Neural cell (in vitro differentiated cells): Measurements from ENCODE around the gene TRAPPC10. TPM values are rescaled to one million over a fixed set of nuclear protein-coding genes. Genes with fewer than 3 reads are reported as not detected.

ENCODE experiments used
- H2AFZ ChIP-seq: fragments of 200-600, 300-800 bp; sonication (generic), shearing (Covaris generic); 2 replicates; pipeline ENCODE4 v1.6.0; 2014; ENCODE audit warnings: low read depth, mild to moderate bottlenecking, antibody characterized with exemption, low read length, moderate library complexity
- H3F3A ChIP-seq: fragments of 200-600 bp; shearing (Covaris generic); 2 replicates; pipeline ENCODE4 v1.6.1; 2016; ENCODE audit warnings: mild to moderate bottlenecking, moderate library complexity, mixed read lengths, antibody characterized with exemption, low read length; ENCODE audit not compliant: insufficient read depth, poor library complexity, severe bottlenecking
- H3K27ac ChIP-seq: fragments of 200-600, 300-800 bp; sonication (generic), shearing (Covaris generic); 2 replicates; pipeline ENCODE4 v1.5.1; 2014; ENCODE audit warnings: mild to moderate bottlenecking, low read length, moderate library complexity
- H3K27me3 ChIP-seq: fragments of 300-800, 200-600 bp; sonication (generic), shearing (Covaris generic); 2 replicates; pipeline ENCODE4 v1.6.0; 2014; ENCODE audit warnings: mild to moderate bottlenecking, low read depth, low read length, moderate library complexity; ENCODE audit not compliant: insufficient read depth
- H3K36me3 ChIP-seq: fragments of 300-800, 200-600 bp; sonication (generic), shearing (Covaris generic); 2 replicates; pipeline ENCODE4 v1.5.1; 2014; ENCODE audit warnings: mild to moderate bottlenecking, antibody characterized with exemption, low read length, moderate library complexity; ENCODE audit not compliant: insufficient read depth
- H3K4me2 ChIP-seq: fragments of 300-800, 200-600 bp; sonication (generic), shearing (Covaris generic); 2 replicates; pipeline ENCODE4 v1.6.0; 2014; ENCODE audit warnings: mild to moderate bottlenecking, low read length
- H3K4me3 ChIP-seq: fragments of 300-800, 200-600 bp; sonication (generic), shearing (Covaris generic); 2 replicates; pipeline ENCODE4 v1.5.1; 2014; ENCODE audit warnings: mild to moderate bottlenecking, low read length, moderate library complexity
- H3K79me2 ChIP-seq: fragments of 200-600 bp; shearing (Covaris generic); replicated peaks from 2 replicates; pipeline ENCODE4 v1.6.0; 2014; ENCODE audit warnings: mild to moderate bottlenecking, low read length, moderate library complexity; ENCODE audit not compliant: insufficient read depth
- H3K9ac ChIP-seq: fragments of 300-800, 200-600 bp; sonication (generic), shearing (Covaris generic); 2 replicates; pipeline ENCODE4 v1.6.1; 2016; ENCODE audit warnings: mild to moderate bottlenecking, low read length, mixed read lengths
- H3K9me2 ChIP-seq: fragments of 200-600 bp; shearing (Covaris generic); 2 replicates; pipeline ENCODE4 v1.6.1; 2016; ENCODE audit warnings: mild to moderate bottlenecking, low read length, mixed read lengths; ENCODE audit not compliant: insufficient read depth
- H3K9me3 ChIP-seq: fragments of 200-600, 300-800 bp; sonication (generic), shearing (Covaris generic); 2 replicates; pipeline ENCODE4 v1.6.1; 2016; ENCODE audit warnings: mild to moderate bottlenecking, mixed run types, low read length, moderate library complexity, mixed read lengths
- H4K20me1 ChIP-seq: fragments of 200-600 bp; shearing (Covaris generic); 2 replicates; pipeline ENCODE4 v1.6.1; 2016; ENCODE audit warnings: mild to moderate bottlenecking, mixed run types; ENCODE audit not compliant: insufficient read depth
- EP300 ChIP-seq: fragments of 450-650 bp; conservative IDR thresholded peaks from 2 replicates; pipeline ENCODE4 v1.6.1; 2014; ENCODE audit warnings: antibody characterized with exemption, mild to moderate bottlenecking, moderate library complexity; ENCODE audit not compliant: poor library complexity, severe bottlenecking
- EZH2 ChIP-seq: fragments of 200-600, 300-800 bp; shearing (Covaris generic), sonication (generic); IDR thresholded peaks from 2 replicates; pipeline ENCODE4 v1.6.1; 2014; ENCODE audit warnings: antibody characterized with exemption, low read length, borderline replicate concordance, mild to moderate bottlenecking; ENCODE audit not compliant: insufficient read depth, poor library complexity, severe bottlenecking
- MXI1 ChIP-seq: fragments of 450-650 bp; conservative IDR thresholded peaks from 2 replicates; pipeline ENCODE4 v1.6.1; 2014; ENCODE audit warnings: antibody characterized with exemption, mild to moderate bottlenecking; ENCODE audit not compliant: poor library complexity, severe bottlenecking
- POLR2AphosphoS5 ChIP-seq: IDR thresholded peaks from 2 replicates; pipeline ENCODE4 v1.6.1; 2012
- RAD21 ChIP-seq: fragments of 450-650 bp; conservative IDR thresholded peaks from 2 replicates; pipeline ENCODE4 v1.6.1; 2014; ENCODE audit warnings: antibody characterized with exemption, mild to moderate bottlenecking, moderate library complexity
- SMC3 ChIP-seq: fragments of 450-650 bp; conservative IDR thresholded peaks from 2 replicates; pipeline ENCODE4 v1.6.1; 2014; ENCODE audit warnings: antibody characterized with exemption, mild to moderate bottlenecking, moderate library complexity; ENCODE audit not compliant: poor library complexity
- TAF1 ChIP-seq: IDR thresholded peaks from 2 replicates; pipeline ENCODE4 v1.6.1; 2012; ENCODE audit warnings: low read depth
- polyA plus RNA-seq: library from polyadenylated mRNA; depleted of rRNA; stranded (reverse); fragments of >200 nt; gene quantifications from 2 replicates; pipeline ENCODE4 v1.2.3, GENCODE V29; 2014
- TF ChIP-seq, protein P1 (sequence below): IDR thresholded peaks from 2 replicates; pipeline ENCODE4 v1.6.1; 2012; ENCODE audit warnings: borderline replicate concordance
- TF ChIP-seq, protein P2 (sequence below): fragments of 450-650 bp; IDR thresholded peaks from 2 replicates; pipeline ENCODE4 v1.5.1; 2014; ENCODE audit warnings: antibody characterized with exemption, mild to moderate bottlenecking, moderate library complexity; ENCODE audit not compliant: poor library complexity, severe bottlenecking

Gene TRAPPC10
- polyA plus RNA-seq, 1 donor from 2014 or later = 17.8 TPM

- Histone ChIP-seq H3K9me3 (no peaks in the 10 kb centered on the region), H3K9me2 (no peaks in the 10 kb centered on the region), H3K4me3 (no peak overlapping the region), H3F3A (no peaks in the 10 kb centered on the region), H2AFZ (no peak overlapping the region), H3K27me3 (no peaks in the 10 kb centered on the region), H4K20me1 (no peaks in the 10 kb centered on the region), H3K27ac (no peak overlapping the region), H3K36me3 (no peaks in the 10 kb centered on the region), H3K9ac (no peak overlapping the region), H3K79me2 (no peaks in the 10 kb centered on the region), H3K4me2 (no peak overlapping the region)
- TF ChIP-seq MXI1 = no peak
Measured at GRCh38 chr21:43976661-43977060, 35.4 kb upstream of the TRAPPC10 start.

GRCh38 chr21:43978060-43978459 lies 34.0 kb upstream of the TRAPPC10 start:
- no peaks in the 10 kb centered on the region for H3F3A ChIP-seq
- no peaks in the 10 kb centered on the region for H3K36me3 ChIP-seq
- H3K27ac ChIP-seq = no peak overlapping the region
- no peaks in the 10 kb centered on the region for H3K27me3 ChIP-seq
- no peak overlapping the region for H3K4me3 ChIP-seq
- no peaks in the 10 kb centered on the region for H3K79me2 ChIP-seq
- no peaks in the 10 kb centered on the region for H3K9me3 ChIP-seq
- no peak overlapping the region for H2AFZ ChIP-seq
- H3K4me2 ChIP-seq = no peak overlapping the region
- no peaks in the 10 kb centered on the region for H3K9me2 ChIP-seq
- H3K9ac ChIP-seq = no peak overlapping the region
- no peak for TF ChIP-seq EP300
- no peak for TF ChIP-seq SMC3
- no peak for TF ChIP-seq RAD21
- no peak for TF ChIP-seq MXI1
- TF ChIP-seq POLR2AphosphoS5 = no peak
- no peak for TF ChIP-seq EZH2
- TF ChIP-seq, protein P1, sequence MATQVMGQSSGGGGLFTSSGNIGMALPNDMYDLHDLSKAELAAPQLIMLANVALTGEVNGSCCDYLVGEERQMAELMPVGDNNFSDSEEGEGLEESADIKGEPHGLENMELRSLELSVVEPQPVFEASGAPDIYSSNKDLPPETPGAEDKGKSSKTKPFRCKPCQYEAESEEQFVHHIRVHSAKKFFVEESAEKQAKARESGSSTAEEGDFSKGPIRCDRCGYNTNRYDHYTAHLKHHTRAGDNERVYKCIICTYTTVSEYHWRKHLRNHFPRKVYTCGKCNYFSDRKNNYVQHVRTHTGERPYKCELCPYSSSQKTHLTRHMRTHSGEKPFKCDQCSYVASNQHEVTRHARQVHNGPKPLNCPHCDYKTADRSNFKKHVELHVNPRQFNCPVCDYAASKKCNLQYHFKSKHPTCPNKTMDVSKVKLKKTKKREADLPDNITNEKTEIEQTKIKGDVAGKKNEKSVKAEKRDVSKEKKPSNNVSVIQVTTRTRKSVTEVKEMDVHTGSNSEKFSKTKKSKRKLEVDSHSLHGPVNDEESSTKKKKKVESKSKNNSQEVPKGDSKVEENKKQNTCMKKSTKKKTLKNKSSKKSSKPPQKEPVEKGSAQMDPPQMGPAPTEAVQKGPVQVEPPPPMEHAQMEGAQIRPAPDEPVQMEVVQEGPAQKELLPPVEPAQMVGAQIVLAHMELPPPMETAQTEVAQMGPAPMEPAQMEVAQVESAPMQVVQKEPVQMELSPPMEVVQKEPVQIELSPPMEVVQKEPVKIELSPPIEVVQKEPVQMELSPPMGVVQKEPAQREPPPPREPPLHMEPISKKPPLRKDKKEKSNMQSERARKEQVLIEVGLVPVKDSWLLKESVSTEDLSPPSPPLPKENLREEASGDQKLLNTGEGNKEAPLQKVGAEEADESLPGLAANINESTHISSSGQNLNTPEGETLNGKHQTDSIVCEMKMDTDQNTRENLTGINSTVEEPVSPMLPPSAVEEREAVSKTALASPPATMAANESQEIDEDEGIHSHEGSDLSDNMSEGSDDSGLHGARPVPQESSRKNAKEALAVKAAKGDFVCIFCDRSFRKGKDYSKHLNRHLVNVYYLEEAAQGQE = no peak
- no peak for TF ChIP-seq TAF1
- TF ChIP-seq, protein P2, sequence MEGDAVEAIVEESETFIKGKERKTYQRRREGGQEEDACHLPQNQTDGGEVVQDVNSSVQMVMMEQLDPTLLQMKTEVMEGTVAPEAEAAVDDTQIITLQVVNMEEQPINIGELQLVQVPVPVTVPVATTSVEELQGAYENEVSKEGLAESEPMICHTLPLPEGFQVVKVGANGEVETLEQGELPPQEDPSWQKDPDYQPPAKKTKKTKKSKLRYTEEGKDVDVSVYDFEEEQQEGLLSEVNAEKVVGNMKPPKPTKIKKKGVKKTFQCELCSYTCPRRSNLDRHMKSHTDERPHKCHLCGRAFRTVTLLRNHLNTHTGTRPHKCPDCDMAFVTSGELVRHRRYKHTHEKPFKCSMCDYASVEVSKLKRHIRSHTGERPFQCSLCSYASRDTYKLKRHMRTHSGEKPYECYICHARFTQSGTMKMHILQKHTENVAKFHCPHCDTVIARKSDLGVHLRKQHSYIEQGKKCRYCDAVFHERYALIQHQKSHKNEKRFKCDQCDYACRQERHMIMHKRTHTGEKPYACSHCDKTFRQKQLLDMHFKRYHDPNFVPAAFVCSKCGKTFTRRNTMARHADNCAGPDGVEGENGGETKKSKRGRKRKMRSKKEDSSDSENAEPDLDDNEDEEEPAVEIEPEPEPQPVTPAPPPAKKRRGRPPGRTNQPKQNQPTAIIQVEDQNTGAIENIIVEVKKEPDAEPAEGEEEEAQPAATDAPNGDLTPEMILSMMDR = no peak
- no peaks in the 10 kb centered on the region for H4K20me1 ChIP-seq

GRCh38 chr21:43979654-43980053 lies 32.5 kb upstream of the TRAPPC10 start:
- no peaks in the 10 kb centered on the region for H3F3A ChIP-seq
- H3K27ac ChIP-seq = no peak overlapping the region
- no peak overlapping the region for H3K4me2 ChIP-seq
- H3K36me3 ChIP-seq = no peaks in the 10 kb centered on the region
- H2AFZ ChIP-seq = no peak overlapping the region
- no peaks in the 10 kb centered on the region for H4K20me1 ChIP-seq
- H3K4me3 ChIP-seq = no peak overlapping the region
- no peaks in the 10 kb centered on the region for H3K9me3 ChIP-seq
- H3K79me2 ChIP-seq = no peaks in the 10 kb centered on the region
- H3K9me2 ChIP-seq = no peaks in the 10 kb centered on the region
- TF ChIP-seq EP300 (no peak), POLR2AphosphoS5 (no peak), TAF1 (no peak), MXI1 (no peak), RAD21 (no peak), SMC3 (no peak), EZH2 (no peak)
- TF ChIP-seq, protein P1 = no peak
- TF ChIP-seq, protein P2 = no peak
- no peak overlapping the region for H3K9ac ChIP-seq
- no peaks in the 10 kb centered on the region for H3K27me3 ChIP-seq
